ENCODE data around the gene DOHH.
A peak's percentile ranks its signal among the peaks of the same experiment; 100 is the strongest.

DOHH gene

DNA sequence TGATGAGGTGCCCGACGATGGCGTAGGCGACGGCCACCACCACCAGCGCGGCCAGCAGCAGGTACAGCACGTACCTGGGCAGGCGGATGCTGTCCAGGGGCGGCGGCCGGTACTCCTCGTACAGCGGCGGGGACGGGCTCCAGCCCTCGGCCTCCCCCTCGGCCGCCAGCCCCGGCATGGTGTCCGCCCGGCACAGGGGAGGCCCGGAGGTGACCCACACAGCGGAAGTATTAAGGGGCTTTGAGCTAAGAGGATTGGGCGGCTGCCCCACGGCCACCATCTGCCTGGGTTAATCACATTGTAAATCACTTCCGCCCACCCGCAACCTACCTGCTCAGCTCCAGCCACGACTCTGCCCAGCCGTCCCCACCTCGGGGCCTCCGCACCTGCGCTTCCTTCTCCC is 17.2 kb downstream of the DOHH start, which contains the start of gene SMIM44:
SMIM44 (minus strand) TSS at position 216 of the 403 bp plus-strand sequence; CDS start at position 178, 38 bp downstream.
- in situ Hi-C loops (cut with MboI; ENCODE audit: low pct_unique_long_range_greater_than_20kb, low sequenced_read_pairs) = no loop called here

GRCh38 chr19:3482507-3483225 is 17.8 kb downstream of the DOHH start:
- in situ Hi-C loops (cut with MboI; ENCODE audit: low pct_unique_long_range_greater_than_20kb, low sequenced_read_pairs) = no loop called here
- no peak for DNase-seq

More for the DNA sequence above, 17.2 kb downstream of the DOHH start, which contains the start of gene SMIM44:
- DNase-seq = no peak

DNA sequence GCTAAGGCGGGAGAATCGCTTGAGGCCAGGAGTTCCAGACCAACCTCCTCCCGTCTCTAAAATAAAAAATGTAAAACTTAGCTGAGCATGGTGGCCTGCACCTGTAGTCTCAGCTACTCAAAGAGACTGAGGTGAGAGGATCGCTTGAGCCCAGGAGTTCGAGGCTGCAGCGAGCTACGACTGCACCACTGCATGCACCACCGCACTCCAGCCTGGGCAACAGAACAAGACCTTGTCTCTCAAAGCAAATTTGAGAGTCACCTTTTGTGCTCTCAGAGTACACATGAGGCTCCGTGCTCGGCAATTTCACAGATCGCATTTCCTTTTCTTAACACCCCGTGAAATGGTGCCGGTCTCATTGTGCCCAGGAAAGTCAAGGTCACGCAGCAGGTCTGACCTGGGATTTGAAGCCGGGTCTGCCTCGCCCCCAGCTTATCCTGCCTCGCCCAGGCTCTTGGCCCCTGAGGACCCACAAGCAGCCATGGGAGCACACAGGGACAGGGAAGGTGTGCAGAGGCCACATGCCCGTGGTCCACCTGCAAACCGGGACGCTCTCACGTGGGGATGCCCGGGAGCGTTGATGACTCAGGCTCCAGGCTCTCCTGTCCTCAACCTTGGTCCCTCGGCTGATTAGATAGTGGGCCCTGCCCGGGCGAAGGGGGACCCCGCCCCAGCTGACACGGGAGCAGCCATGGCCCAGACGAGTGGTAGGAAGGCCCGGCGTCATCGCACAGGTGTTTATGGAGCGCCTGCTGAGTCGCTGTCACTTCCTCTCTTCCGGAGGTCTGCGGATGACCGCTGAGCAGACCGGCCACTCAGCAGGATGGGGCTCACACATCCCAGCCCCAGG is 19.0 kb downstream of the DOHH start:
- no peak for DNase-seq
- in situ Hi-C loops (cut with MboI; ENCODE audit: low pct_unique_long_range_greater_than_20kb, low sequenced_read_pairs) = no loop called here

GRCh38 chr19:3480383-3481091 is 19.9 kb downstream of the DOHH start, which contains the start of gene SMIM24:
Gene SMIM24, minus strand, starts transcription at chr19:3480525. Its CDS starts 62 bp downstream, at chr19:3480463.
- DNase-seq = no peak
- in situ Hi-C loops (cut with MboI; ENCODE audit: low pct_unique_long_range_greater_than_20kb, low sequenced_read_pairs) = no loop called here

- DNase-seq = no peak
- in situ Hi-C loops (cut with MboI; ENCODE audit: low pct_unique_long_range_greater_than_20kb, low sequenced_read_pairs) = no loop called here
Measured at GRCh38 chr19:3479834-3480215, 20.6 kb downstream of the DOHH start.

DNA sequence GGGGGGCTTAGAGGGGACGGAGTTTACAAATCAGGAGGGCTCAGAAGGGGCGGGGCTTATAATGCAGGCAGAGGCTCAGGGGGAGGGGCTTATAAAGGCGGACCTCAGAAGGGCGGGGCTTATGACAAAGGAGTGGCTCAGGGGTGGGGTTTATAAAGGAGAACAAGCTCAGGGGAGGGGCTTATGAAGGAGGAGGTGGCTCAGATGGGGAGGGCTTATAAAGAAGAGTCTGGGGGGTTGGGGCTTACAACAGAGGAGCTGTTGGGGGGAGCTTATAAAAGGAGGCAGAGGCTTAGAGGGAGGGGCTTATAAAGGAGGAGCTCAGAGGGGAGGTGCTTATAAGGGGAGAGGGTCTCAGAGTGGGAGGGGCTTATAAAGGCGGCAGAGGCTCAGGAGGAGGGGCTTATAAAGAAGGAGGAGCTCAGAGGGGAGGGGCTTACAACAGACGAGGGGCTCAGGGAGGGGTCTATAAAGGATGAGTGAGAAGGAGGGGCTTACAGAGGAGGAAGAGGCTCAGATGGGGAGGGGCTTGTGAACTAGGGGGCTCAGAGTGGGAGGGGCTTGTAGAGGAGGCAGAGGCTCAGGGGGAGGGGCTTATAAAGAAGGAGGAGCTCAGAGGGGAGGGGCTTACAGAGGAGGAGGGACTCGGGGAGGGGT is 21.2 kb downstream of the DOHH start:
- in situ Hi-C loops (cut with MboI; ENCODE audit: low pct_unique_long_range_greater_than_20kb, low sequenced_read_pairs) = no loop called here
- DNase-seq = peak; percentile 89

- in situ Hi-C loops (cut with MboI; ENCODE audit: low pct_unique_long_range_greater_than_20kb, low sequenced_read_pairs) = no loop called here
- peak; percentile 86 for DNase-seq
Measured at GRCh38 chr19:3478409-3479176, 21.9 kb downstream of the DOHH start.

DNA sequence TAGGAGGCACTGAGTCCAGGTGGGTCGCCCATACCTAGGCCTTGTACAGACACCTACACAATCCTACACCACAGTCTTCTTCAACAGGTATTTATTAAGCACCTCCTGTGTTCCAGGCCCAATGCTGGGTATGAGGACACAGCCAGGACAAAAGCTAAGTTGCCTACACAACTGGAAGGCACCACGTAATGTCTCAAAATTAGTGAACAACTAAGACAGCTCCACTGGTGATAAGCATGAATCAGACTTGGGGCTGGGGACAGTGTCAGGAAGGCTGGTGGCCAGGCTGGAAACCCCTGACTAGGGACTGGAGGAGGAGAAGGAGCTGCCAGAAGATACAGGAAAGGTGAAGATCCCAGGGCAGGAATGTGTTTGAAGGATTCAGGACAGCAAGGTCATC is 22.5 kb downstream of the DOHH start:
- in situ Hi-C loops (cut with MboI; ENCODE audit: low pct_unique_long_range_greater_than_20kb, low sequenced_read_pairs) = no loop called here
- DNase-seq = no peak

- no peak for DNase-seq
- in situ Hi-C loops (cut with MboI; ENCODE audit: low pct_unique_long_range_greater_than_20kb, low sequenced_read_pairs) = no loop called here
Measured at GRCh38 chr19:3477506-3477905, 23.0 kb downstream of the DOHH start.

DNA sequence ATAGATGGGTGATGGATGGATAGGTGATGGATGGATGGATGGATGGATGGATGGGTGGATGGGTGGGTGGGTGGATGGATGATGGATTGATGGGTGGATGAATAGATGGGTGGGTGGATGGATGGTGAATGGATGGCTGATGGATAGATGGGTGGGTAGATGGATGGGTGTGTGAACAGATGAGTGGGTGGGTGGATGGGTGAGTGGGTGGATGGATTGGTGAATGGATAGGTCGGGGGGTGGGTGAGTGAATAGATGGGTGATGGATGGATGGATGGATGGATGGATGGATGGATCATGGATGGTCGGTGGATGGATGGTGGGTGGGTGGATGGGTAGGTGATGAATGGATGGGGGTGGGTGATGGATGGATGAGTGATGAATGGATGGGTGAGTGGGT is 23.6 kb downstream of the DOHH start:
- in situ Hi-C loops (cut with MboI; ENCODE audit: low pct_unique_long_range_greater_than_20kb, low sequenced_read_pairs) = no loop called here

GRCh38 chr19:3475449-3475848 is 25.0 kb downstream of the DOHH start:
- in situ Hi-C loops (cut with MboI; ENCODE audit: low pct_unique_long_range_greater_than_20kb, low sequenced_read_pairs) = no loop called here
- no peak for DNase-seq

More for the DNA sequence above, 23.6 kb downstream of the DOHH start:
- DNase-seq = no peak

DNA sequence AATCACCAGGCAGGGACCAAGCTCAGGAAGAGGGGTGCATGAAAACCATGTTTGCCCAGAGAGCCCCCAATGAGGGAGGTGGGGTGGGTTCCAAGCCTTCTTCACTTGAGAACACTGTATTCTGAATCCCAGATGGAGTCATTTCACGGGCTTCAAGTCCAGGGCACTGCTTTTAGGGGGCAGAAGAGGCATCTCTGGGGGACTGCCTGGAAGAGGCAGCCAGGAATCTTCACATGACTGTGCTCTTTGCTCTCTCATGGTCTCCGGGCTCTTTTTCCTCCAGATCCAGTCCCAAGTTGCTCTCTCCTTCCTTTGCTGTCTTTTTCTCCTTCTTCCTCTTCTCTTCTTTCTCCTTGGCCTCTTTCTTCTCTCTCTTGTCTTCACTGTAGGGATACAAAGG is 25.9 kb downstream of the DOHH start:
- in situ Hi-C loops (cut with MboI; ENCODE audit: low pct_unique_long_range_greater_than_20kb, low sequenced_read_pairs) = no loop called here
- DNase-seq = no peak

GRCh38 chr19:3474010-3474409 is 26.5 kb downstream of the DOHH start:
- in situ Hi-C loops (cut with MboI; ENCODE audit: low pct_unique_long_range_greater_than_20kb, low sequenced_read_pairs) = no loop called here
- no peak for DNase-seq

GRCh38 chr19:3471954-3472655 is 28.4 kb downstream of the DOHH start:
- in situ Hi-C loops (cut with MboI; ENCODE audit: low pct_unique_long_range_greater_than_20kb, low sequenced_read_pairs) = no loop called here
- DNase-seq = peak; percentile 52

DNA sequence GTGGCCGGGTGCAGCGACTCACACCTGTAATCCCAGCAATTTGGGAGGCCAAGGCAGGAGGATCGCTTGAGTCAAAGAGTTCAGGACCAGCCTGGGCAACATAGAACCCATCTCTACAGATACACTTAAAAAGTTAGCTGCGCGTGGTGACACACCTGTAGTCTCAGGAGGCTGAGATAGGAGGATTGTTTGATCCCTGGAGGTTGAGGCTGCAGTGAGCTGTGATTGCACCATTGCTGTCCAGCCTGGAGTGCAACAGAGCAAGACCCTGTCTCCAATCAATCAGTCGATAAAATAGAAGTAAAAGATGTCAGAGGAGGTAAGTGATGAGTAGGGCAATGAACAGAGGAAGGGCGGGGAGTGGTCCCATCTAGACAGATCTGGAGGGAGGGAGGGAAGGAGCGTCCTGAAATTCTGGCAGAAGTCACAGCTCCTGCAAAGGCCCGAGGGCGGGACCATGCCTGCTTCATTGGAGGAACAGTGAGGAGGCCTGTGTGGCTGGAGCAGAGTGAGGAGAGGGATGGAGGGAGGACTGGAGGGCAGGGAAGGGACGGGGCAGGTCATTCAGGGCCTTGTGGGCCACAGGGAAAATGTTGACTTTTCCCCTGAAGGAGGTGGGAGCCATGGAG is 29.9 kb downstream of the DOHH start:
- no peak for DNase-seq
- in situ Hi-C loops (cut with MboI; ENCODE audit: low pct_unique_long_range_greater_than_20kb, low sequenced_read_pairs) = no loop called here

DNA sequence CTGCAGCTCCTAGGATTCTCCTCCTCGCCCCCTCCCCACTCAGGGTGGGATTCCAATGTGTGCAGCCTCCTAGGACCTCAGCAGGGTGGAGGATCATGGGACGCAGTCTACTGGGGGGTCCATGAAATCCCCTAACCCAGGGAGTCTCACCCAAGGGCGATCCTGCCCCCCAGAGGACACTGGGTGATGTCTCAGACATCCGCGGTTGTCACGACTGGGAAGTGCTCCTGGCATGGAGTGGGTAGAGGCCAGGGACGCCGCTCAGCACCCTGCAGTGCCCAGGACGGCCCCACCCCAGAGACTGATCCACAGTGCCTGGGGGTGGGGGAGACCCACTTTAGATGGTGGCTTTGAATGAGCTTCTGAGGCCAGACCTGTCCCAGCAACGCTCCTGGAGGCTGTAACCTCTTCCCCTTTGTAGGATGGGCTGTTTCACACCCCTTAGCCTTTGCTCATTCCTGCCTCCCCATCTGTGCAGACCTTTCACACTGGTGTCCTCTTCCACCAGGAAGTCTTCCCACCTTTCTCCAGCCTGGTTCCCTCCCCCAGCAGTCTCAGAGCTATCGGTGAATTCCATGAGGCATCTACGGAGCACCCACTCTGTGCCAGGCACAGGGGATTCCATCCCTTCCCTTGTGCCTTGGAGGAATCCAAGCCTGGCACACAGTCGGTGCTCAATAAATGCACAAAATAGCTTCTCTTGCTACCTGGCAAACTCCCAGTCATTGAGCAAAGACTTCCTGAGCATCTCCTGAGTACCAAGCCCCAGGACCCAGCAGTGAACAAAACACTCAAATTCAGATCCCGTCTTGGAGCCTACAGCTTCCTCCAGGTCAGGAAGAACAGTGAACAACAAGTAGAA is 30.6 kb downstream of the DOHH start:
- in situ Hi-C loops (cut with MboI; ENCODE audit: low pct_unique_long_range_greater_than_20kb, low sequenced_read_pairs) = no loop called here
- DNase-seq = no peak

DNA sequence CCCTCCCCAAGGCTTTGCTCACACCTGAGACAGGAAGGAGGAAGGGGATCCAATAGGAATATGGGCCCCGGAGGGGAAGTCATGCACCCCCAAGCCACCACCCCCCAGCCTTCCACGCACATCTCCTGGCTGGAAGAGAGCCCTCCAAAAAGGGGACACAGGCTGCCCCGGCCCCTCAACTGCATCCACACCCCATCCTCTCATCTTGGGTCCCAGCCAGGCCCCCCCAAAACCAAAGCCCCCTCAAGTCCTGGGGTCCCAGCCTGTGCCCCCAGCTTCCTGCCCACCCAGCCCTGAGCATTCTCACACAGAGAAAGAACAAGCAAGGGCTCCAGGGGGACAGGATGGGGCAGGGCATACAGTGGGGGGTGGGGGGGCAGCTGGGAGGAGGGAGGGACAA is 32.3 kb downstream of the DOHH start:
- in situ Hi-C loops (cut with MboI; ENCODE audit: low pct_unique_long_range_greater_than_20kb, low sequenced_read_pairs) = no loop called here
- no peak for DNase-seq

All from KBM-7 (cell line).